Fibroblast of lung (primary cell): Measurements from ENCODE around the gene TMEM255B. TPM values are rescaled to one million over a fixed set of nuclear protein-coding genes. Genes with fewer than 3 reads are reported as not detected.

ENCODE experiments used
- DNase-seq, 2 donors: peaks; one replicate each; pipeline versions ENCODE4 v3.0.0 to v3.0.0-alpha.2; 2010; ENCODE audit warnings: low read depth in 2 of 2
- H2AFZ ChIP-seq: 2 replicates; pipeline ENCODE4 v1.5.1; 2012; ENCODE audit warnings: low read length, control low read depth, inconsistent platforms
- H3K27ac ChIP-seq: 2 replicates; pipeline ENCODE4 v1.5.1; 2011; ENCODE audit warnings: low read length, control low read depth; ENCODE audit not compliant: insufficient read depth
- H3K27me3 ChIP-seq: 2 replicates; pipeline ENCODE4 v1.5.1; 2011; ENCODE audit warnings: mild to moderate bottlenecking, low read length; ENCODE audit not compliant: control insufficient read depth, insufficient read depth
- H3K36me3 ChIP-seq: 2 replicates; pipeline ENCODE4 v1.5.1; 2011; ENCODE audit warnings: low read length; ENCODE audit not compliant: control insufficient read depth, insufficient read depth
- H3K4me1 ChIP-seq: 2 replicates; pipeline ENCODE4 v1.5.1; 2011; ENCODE audit warnings: low read length; ENCODE audit not compliant: control insufficient read depth, insufficient read depth; ENCODE audit errors: extremely low read depth
- H3K4me2 ChIP-seq: 2 replicates; pipeline ENCODE4 v1.5.1; 2011; ENCODE audit warnings: low read length, control low read depth; ENCODE audit not compliant: insufficient read depth; ENCODE audit errors: extremely low read depth
- H3K4me3 ChIP-seq, 4 experiments: fragments of 200-600 bp in 1 of 4; sonication (generic) in 1 of 4; replicated peaks in 1 of 4; 2 replicates each; pipeline ENCODE4 v1.5.1; 2011 to 2016; ENCODE audit warnings: low read length in 4 of 4, low read depth in 3 of 4, mild to moderate bottlenecking in 3 of 4, control low read depth in 2 of 4, inconsistent platforms in 1 of 4, mixed read lengths in 1 of 4; ENCODE audit not compliant: insufficient read depth in 1 of 4; ENCODE audit errors: control extremely low read depth in 1 of 4
- H3K79me2 ChIP-seq: 2 replicates; pipeline ENCODE4 v1.5.1; 2012; ENCODE audit warnings: mild to moderate bottlenecking, low read length, inconsistent platforms; ENCODE audit not compliant: control insufficient read depth, insufficient read depth
- H3K9ac ChIP-seq: 2 replicates; pipeline ENCODE4 v1.5.1; 2011; ENCODE audit warnings: mild to moderate bottlenecking, low read length, control low read depth; ENCODE audit not compliant: insufficient read depth
- H3K9me3 ChIP-seq: 2 replicates; pipeline ENCODE4 v1.5.1; 2012; ENCODE audit warnings: low read depth, low read length; ENCODE audit not compliant: control insufficient read depth, insufficient read depth
- H4K20me1 ChIP-seq: 2 replicates; pipeline ENCODE4 v1.5.1; 2011; ENCODE audit warnings: low read length; ENCODE audit not compliant: control insufficient read depth, insufficient read depth; ENCODE audit errors: extremely low read depth
- EZH2 ChIP-seq: IDR thresholded peaks from 2 replicates; pipeline ENCODE4 v1.5.1; 2012; ENCODE audit warnings: low read length, control low read depth, mild to moderate bottlenecking; ENCODE audit errors: missing control alignments
- polyA plus RNA-seq, 2 donors: library from polyadenylated mRNA; depleted of rRNA in 1 of 2; stranded (reverse) in 1 of 2; unstranded in 1 of 2; fragments of >200 nt; gene quantifications; 2 replicates each; pipeline ENCODE4 v1.2.1, GENCODE V29; 2011 to 2012; ENCODE audit warnings: missing spikeins in 1 of 2
- total RNA-seq: library from RNA; depleted of rRNA; stranded (reverse); fragments of >200 nt; gene quantifications from 2 replicates; pipeline ENCODE4 v1.2.1, GENCODE V29; 2014
- TF ChIP-seq, protein P1 (sequence below), 2 donors: IDR thresholded peaks in 1 of 2; conservative IDR thresholded peaks in 1 of 2; 1 replicate in 1 of 2; 2 replicates in 1 of 2; pipeline ENCODE4 v1.5.1; 2011 to 2012; ENCODE audit warnings: low read length in 2 of 2, control low read depth in 1 of 2, inconsistent platforms in 1 of 2, low read depth in 1 of 2, mild to moderate bottlenecking in 1 of 2

The TMEM255B gene
- total and polyA plus RNA-seq, 2 donors (not counting 1 experiment from before 2014, with no cell fraction given), result 2.4 to 10.4 TPM

DNA sequence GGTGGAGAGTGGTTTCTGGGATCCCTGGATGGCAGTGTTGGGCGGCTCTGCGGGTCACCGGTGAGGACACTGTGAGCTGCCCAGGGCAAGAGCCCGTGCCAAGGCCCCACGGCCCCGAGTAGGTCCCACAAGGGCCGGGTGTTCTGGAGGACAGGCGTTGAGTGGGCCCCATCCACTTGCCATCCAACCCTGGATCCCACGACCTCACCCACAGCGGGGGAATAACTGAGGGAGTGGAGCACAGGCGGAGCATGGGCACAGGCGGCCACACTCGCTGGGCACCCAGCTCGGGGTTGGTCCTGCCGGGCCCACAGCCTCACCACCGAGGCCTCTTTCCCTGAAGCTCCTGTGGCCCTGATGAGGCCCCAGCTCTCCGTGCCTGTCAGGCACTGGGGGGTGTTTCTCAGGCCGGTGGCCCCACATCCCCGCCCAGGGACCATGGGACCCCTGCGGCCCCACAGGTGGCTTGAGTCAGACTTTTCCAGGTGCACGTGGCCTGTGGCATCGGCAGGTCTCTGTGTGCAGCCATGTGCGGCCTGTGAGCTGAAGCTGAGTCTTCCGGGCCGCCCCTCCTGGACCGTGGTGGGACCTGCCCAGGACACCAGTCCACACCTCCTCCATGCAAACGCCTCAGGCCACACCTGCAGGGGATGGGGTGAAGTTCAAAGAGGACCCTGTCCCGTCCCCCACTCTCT is 16.6 kb downstream of the TMEM255B start:
- H3K27ac ChIP-seq, result no peak overlapping the region
- no peaks in the 10 kb centered on the region for H3K27me3 ChIP-seq
- H4K20me1 ChIP-seq, result no peaks in the 10 kb centered on the region
- H3K36me3 ChIP-seq, result no peaks in the 10 kb centered on the region
- H3K4me1 ChIP-seq, result peaks cover 2% of the 10 kb centered on the region
- H3K4me2 ChIP-seq, result no peak overlapping the region
- no peaks in the 10 kb centered on the region for H3K79me2 ChIP-seq
- no peak overlapping the region for H3K4me3 ChIP-seq
- no peak for DNase-seq
- no peak for TF ChIP-seq EZH2
- TF ChIP-seq, protein P1, sequence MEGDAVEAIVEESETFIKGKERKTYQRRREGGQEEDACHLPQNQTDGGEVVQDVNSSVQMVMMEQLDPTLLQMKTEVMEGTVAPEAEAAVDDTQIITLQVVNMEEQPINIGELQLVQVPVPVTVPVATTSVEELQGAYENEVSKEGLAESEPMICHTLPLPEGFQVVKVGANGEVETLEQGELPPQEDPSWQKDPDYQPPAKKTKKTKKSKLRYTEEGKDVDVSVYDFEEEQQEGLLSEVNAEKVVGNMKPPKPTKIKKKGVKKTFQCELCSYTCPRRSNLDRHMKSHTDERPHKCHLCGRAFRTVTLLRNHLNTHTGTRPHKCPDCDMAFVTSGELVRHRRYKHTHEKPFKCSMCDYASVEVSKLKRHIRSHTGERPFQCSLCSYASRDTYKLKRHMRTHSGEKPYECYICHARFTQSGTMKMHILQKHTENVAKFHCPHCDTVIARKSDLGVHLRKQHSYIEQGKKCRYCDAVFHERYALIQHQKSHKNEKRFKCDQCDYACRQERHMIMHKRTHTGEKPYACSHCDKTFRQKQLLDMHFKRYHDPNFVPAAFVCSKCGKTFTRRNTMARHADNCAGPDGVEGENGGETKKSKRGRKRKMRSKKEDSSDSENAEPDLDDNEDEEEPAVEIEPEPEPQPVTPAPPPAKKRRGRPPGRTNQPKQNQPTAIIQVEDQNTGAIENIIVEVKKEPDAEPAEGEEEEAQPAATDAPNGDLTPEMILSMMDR (conservative IDR thresholded peaks at IDR 0.05 in 1 of 2, IDR thresholded peaks at IDR 0.05 in 1 of 2; ENCODE audit: low read depth in 1 of 2, low read length in 2 of 2), result no peak
- no peak overlapping the region for H2AFZ ChIP-seq
- H3K9me3 ChIP-seq, result no peaks in the 10 kb centered on the region
- H3K9ac ChIP-seq, result no peak overlapping the region

DNA sequence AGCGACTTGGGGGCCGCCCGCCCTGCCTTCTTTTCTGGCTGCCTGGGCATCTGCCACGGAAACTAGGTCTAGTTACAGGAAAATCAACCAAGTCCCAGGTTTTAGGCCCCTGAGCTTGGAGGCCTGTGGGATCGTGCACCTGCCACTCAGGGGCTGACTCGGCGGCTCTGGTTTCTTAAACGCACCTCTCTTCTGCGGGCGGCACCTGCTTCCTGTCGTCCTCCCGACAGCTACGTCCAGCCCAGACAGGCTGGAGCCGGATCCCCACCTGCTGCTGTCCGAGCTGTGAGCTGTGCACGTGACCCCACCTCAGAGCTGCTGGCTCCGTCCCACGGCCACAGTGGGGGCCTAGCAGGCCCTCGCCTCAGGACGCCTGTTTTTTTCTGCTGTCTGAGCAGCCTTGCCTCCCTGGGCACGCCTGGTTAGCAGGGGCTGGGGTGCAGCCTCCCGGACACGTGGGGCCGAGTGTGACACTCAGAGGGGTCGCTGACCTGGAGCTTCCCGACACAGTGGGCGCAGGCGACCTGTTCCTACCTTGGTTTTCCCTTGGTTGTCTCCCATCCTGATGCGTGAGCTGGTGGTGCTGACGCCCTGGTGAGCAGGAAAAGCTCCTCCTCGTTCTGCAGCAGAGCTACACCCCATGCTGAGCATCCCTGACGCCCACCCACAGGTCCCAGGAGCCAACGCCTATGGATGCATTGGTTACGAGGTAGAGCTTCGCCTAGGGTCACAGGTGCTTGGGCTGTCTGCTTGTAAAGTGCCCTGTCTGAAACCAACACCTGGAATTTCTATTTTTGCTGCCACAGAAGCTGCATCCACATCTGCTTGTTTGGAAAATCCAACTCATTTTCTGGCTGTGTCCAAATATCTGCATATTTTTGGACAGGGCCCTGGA is 17.5 kb downstream of the TMEM255B start:
- Histone ChIP-seq H3K9ac (no peak overlapping the region), H3K9me3 (no peaks in the 10 kb centered on the region), H3K4me1 (peaks cover 2% of the 10 kb centered on the region), H3K27me3 (no peaks in the 10 kb centered on the region), H3K27ac (no peak overlapping the region), H2AFZ (no peak overlapping the region), H3K4me3 (no peak overlapping the region), H4K20me1 (no peaks in the 10 kb centered on the region), H3K4me2 (no peak overlapping the region), H3K36me3 (no peaks in the 10 kb centered on the region), H3K79me2 (no peaks in the 10 kb centered on the region)
- no peak for DNase-seq
- TF ChIP-seq, protein P1 (conservative IDR thresholded peaks at IDR 0.05 in 1 of 2, IDR thresholded peaks at IDR 0.05 in 1 of 2; ENCODE audit: low read depth in 1 of 2, low read length in 2 of 2), result no peak
- no peak for TF ChIP-seq EZH2
